NCI-H146 treated with DMSO at 0.1 percent for 48 hours (cell line): ENCODE results near the gene ELK1.
"Not testable (repeated sequence)": the region's sequence is repeated elsewhere in the genome, so short reads cannot be mapped to it uniquely, and the experiment has no call there.

Source experiments
- DNase-seq: peaks from one replicate; lab custom pipeline; 2025; ENCODE audit not compliant: unreplicated experiment; lab: John Stamatoyannopoulos, UW

ELK1 gene, protein sequence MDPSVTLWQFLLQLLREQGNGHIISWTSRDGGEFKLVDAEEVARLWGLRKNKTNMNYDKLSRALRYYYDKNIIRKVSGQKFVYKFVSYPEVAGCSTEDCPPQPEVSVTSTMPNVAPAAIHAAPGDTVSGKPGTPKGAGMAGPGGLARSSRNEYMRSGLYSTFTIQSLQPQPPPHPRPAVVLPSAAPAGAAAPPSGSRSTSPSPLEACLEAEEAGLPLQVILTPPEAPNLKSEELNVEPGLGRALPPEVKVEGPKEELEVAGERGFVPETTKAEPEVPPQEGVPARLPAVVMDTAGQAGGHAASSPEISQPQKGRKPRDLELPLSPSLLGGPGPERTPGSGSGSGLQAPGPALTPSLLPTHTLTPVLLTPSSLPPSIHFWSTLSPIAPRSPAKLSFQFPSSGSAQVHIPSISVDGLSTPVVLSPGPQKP

DNA sequence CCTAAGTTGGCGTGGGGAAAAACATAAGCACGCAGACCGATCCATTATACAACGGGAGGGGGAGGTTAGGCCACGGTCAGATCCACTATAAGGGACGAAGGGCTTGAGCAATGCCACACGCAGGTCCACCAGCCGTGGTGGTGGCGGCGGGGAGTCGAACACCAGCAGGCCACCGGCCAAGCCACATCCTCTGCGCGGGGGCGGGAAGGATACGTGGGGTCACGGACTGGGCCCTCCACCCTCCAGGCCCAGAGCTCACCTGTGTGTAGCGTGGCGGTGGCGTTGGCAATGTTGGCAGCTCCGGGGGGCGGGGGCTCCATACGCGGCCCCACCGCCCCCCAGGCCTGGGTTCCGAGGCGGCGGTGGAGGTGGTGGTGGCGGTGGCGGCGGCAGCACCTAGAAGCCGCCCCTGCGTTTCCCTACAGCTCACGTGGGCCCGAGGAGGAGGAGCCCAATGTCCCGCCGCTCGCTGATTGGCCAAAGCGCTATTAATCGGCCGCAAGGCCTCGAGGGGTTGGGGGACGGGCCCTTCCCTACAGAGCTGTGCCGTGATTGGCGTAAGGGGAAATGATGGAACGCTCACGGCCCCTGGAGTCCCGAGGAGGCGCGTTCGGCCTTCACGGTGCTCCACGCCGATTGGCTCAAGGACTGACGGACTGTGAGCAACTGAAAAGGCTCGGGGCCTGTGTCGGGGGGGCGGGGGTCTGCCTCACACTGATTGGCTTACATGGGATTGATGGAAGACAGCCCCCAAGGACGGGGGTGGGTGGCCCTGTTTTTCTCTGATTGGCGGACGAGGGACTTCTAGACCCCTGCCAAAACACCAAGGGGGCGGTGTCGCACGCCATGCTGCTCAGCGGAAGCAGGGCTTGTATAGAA, at the start of gene ELK1:
Gene ELK1 (minus strand): TSS at position 400 of the 879 bp plus-strand sequence. CDS start 9,122 bp downstream, outside the sequence.
- peak; percentile 90 for DNase-seq

DNA sequence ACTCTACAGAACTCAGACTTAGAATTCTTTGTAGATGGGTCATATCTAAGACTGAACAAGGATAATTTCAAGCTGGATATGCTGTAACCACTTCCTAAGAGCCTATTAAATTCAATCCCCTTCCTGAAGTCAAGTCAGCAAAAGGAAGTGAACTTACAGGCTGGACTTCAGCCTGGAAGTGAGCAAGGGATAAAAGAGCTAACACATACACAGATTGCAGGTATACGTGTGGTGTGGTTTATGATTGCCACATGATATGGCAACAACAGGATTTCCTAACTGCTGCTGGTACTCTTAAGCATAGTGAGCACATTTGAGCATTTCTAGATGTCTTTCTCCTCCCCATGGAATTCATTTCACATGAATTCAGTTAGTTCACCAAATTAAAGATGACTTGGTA, 46.8 kb upstream of the ELK1 start:
- DNase-seq, result no peak

GRCh38 chrX:47690175-47690574, 39.8 kb upstream of the ELK1 start:
- DNase-seq, result no peak

GRCh38 chrX:47687263-47687662, 36.9 kb upstream of the ELK1 start:
- DNase-seq, result peak; percentile 74

GRCh38 chrX:47683829-47684205, 33.5 kb upstream of the ELK1 start:
- no peak for DNase-seq

DNA sequence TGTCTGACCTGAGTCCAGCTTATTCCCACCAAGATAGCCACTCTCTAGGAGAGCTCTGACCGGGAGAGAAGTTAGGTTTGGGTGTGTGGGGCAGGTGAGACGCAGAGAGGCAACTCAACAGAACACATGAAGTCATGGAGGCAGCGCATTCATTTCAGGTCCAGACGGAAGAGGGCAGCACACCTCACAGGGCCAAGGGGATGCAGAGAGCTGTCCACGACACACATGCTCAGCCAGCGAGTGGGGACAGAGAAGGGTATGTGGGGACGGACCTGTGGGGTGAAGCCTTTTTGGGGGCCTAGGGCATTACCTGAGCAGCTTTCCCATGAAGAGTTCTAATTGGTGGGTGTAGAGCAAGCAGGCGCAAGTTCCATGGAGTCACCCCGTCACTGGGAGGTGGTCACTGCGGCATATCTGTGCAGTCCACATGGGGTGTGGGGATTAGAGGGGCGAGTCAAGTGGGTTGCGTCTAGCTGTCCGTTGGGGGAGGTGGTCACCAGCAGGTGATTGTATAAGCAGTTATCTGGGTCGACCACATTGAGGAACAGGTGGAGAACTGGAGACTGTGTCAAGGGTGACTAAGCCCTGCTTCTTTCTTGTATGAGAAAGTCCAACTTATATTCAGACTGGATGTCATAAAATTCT, 32.9 kb upstream of the ELK1 start:
- DNase-seq, result no peak

GRCh38 chrX:47675959-47676859, 25.8 kb upstream of the ELK1 start:
- DNase-seq, result not testable (repeated sequence)

- no peak for DNase-seq
Observed at GRCh38 chrX:47674776-47675175, 24.4 kb upstream of the ELK1 start.

DNA sequence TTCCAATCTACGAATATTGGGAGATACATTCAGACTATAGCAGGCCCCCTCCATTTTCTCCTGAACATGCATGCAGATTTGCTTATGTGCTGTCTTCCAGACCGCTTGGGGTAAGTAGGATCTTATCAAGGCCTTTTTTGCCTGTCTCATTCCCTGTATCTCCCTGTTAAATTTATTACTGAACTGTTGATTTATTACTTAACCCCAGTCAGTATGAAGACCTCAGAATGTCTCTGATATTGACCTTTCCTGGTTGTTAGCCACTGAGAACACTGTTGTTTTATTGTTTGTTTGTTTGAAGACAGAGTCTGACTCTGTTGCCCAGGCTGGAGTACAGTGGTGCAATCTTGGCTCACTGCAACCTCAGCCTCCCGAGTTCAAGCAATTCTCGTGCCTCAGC, 15.4 kb upstream of the ELK1 start:
- not testable (repeated sequence) for DNase-seq

- DNase-seq, result no peak
Observed at GRCh38 chrX:47664737-47665136, 14.4 kb upstream of the ELK1 start.

DNA sequence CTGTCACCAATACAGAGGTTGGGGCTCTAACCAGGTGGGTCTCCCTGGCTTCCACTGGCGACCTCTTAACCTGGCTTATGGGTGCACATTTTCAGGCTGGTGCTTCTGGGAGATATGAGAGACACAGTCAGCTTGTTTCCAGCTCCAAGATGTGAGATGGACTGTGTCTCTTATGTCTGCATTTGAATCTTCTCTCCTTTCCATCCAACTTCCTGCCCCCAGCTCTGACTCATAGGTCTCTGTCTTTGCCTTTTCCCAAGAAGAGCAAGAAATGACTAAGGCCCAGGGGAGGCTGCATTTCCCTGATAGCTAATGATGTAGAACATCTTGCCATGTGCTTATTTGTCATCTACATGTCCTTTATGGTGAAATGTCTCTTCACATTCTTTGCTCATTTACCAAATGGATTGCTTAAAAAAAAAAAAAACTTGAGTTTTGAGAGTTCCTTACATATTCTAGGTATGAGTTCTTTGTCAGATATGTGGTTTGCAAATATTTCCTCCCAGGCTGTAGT, 11.8 kb upstream of the ELK1 start:
- no peak for DNase-seq

DNA sequence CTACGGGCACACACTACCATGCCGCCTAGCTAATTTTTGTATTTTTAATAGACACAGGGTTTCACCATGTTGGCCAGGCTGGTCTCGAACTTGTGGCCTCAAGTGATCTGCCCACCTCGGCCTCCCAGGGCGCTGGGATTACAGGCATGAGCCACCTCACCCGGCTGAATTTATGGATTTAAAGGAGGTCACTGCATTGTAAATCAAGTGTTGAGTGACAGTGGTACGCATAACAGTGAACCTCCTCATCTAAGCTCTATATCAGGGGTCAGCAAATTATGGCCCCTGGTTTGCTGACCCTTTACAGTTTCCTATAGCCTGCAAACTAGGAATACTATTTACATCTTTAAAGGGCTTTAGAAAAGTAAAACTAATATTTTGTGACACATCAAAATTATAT, 11.2 kb upstream of the ELK1 start:
- DNase-seq, result no peak

DNA sequence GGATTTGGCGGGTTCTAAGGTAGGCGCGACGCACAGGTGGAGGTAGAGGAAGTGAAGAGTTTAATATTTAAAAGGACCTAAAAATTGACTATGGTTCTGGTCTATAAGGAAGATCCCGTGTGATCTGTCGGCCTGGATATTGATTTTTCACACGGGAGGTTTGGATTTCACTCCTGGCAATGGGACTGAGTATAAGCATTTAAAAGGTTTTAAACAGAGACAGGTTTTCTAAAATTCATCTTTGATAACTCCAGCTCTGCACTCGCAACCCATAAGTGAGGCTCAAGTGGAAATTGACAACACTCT, 9.0 kb upstream of the ELK1 start:
- DNase-seq, result no peak

DNA sequence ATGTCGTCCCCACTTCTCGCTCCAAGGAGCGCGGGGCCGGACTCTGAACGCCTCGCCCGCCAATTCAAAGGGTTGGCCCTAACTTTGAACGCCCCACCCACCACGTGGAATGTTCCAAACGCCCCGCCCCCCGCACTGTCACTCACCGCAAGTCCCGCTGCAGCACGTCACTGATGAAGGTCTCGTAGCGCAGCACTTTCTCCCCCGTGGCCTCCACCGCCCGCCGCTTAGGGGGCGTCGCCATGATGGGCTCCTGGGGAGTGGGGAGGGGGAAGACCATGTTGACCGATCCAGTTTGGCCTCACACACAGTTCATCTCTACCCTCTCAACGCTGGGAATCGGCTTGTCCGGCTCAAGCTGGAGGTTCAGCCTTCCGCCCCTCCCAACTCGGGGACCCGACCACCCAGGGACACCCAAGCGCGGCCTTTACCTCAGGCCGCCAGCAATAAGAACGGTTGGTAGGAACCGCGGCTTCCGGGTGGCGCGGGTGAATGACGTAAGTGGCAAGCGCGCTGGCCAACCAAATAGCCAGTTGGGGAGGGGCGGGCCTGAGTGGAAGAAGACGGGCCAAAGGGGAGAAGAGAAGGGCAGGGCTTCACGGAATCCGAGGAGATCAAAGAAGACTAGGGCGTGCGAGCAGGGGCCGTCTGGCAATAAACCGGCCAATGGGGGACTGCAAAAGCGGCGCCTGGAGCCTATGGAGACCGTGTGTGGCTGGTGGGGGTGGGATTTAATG, 8.5 kb upstream of the ELK1 start, which contains the start of gene UXT:
Gene UXT (minus strand): TSS at position 497 of the 737 bp plus-strand sequence. CDS start 253 bp downstream, at position 244.
- peak; percentile 91 for DNase-seq

DNA sequence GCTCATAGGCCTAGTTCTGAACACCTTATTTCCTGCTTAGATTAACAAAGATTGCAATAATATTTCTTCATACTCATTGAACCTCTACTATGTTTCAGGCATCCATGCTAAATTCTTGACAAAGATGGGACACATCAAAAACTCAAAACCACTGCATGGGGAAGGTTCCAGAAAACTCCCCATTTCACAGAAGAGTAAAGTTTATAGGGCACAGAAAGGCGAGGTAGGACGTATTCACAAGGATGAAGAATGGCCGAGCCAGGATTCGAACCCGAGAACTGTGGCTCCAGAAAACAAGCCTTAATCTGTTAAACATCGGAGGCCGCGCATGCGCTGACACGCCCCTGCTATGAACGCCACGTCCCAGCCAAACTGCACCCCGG, 7.9 kb upstream of the ELK1 start:
- DNase-seq, result no peak

DNA sequence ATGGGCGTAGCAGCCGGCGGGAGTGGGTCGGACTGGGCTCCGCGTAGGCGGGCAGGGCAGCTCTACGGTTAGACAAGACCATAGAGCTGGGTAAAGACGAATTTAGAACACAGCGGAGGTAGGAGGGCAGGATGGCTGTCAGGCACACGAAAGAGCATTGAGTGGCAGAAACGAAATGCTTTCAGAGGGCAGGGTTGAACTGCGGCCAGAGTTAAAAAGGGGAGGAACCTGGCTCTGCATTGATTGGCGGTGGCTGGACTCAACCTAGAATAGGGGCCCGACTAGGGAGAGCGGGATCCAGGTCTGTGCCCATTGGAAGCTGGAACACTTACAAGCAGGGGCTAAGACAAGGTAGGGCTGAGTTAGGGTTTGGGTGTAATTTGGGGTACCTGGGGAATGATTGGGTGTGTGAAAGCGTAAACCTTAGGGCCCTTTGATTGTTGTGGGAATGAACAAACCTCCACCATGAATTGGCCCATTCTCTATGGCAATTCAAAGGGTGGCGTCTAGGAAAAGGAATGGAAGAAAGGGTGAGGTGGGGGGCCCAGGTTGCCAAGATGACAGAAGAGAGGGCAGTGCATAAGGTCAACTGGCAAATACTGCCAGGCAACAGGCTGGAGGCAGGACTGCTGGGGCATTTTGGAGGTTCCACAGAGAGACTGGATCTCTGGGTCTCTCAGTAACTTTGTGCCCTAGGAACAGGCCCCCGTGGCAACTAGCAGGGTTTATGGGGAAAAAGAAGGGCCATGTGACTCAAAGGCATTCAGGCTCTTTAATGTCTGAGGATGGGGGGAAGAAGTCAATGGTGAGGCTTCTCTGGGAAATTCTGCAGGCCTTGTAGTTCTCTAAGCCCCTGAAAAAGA, 911 bp upstream of the ELK1 start:
- no peak for DNase-seq

- no peak for DNase-seq
Observed at GRCh38 chrX:47649781-47650163, 591 bp downstream of the ELK1 start.

DNA sequence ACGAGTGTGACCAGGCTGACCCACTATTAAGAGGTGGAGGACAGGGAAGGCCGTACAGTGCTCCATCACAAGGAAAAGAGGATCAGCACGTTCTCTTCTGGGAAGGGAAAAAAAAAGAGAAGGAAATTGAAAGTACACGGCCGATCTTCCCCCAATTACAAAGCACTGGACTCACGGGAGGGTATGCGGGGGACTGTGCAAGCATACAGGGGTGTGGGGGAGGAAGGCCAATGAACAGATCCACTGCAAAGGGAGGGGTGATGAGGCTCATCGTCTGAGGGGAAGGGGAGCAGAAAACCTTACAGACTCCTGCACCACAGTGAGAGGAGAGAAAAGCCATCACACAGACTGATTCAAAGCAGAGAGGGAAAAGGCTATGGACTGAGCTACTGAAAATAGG, 1.1 kb downstream of the ELK1 start:
- DNase-seq, result no peak

DNA sequence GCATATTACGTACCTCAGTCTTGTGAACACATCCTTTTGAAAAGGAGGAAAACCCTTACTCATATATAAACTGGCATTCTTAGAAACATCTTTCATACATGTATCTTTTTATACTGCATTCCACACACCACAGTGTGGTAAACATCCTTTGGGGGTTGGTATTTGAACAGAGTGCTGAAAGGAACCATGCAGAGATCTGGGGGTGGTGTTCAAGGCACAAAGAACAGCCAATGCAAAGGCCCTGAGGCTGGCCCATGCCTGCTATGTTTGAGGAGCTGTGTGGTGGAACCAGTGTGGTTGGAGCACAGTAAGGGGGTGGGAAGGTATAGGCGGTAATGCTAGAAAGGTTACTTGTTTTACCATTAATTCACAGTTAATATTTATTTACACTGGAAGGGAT, 2.0 kb downstream of the ELK1 start:
- no peak for DNase-seq
